CD4-positive, alpha-beta T cell treated with Interleukin-6 at 100 ng/mL for 8 hours (primary cell): Measurements from ENCODE around the gene FDPS.
"Not testable (repeated sequence)": the region's sequence is repeated elsewhere in the genome, so short reads cannot be mapped to it uniquely, and the experiment has no call there.

Experiments
- DNase-seq: peaks from one replicate; pipeline ENCODE4 v3.0.0-alpha.2; 2020; ENCODE audit warnings: mixed read lengths, low spot score

The FDPS gene

GRCh38 chr1:155285631-155286044 is 23.0 kb upstream of the FDPS start:
- DNase-seq: no peak

- no peak for DNase-seq
These were observed 22.1 kb upstream of the FDPS start for GRCh38 chr1:155286544-155286943.

GRCh38 chr1:155287987-155288543 is 20.6 kb upstream of the FDPS start:
- no peak for DNase-seq

GRCh38 chr1:155291006-155291405 is 17.7 kb upstream of the FDPS start:
- not testable (repeated sequence) for DNase-seq

GRCh38 chr1:155293086-155293749 is 15.4 kb upstream of the FDPS start:
- DNase-seq: no peak

- no peak for DNase-seq
These were observed 14.0 kb upstream of the FDPS start for GRCh38 chr1:155294520-155295182.

- DNase-seq: no peak
These were observed 13.3 kb upstream of the FDPS start for GRCh38 chr1:155295183-155295941.

GRCh38 chr1:155295942-155296267 is 12.8 kb upstream of the FDPS start:
- no peak for DNase-seq

GRCh38 chr1:155296661-155297060 is 12.0 kb upstream of the FDPS start:
- no peak for DNase-seq

- no peak for DNase-seq
These were observed 11.3 kb upstream of the FDPS start for GRCh38 chr1:155297384-155297783.

GRCh38 chr1:155300024-155300423 is 8.6 kb upstream of the FDPS start:
- no peak for DNase-seq

- no peak for DNase-seq
These were observed 7.9 kb upstream of the FDPS start for GRCh38 chr1:155300553-155301329.

- DNase-seq: no peak
These were observed 7.3 kb upstream of the FDPS start, which contains the start of gene PKLR for GRCh38 chr1:155301342-155301841. PKLR (minus strand) TSS chr1:155301438; CDS start chr1:155301395, 43 bp downstream.

- no peak for DNase-seq
These were observed 4.1 kb upstream of the FDPS start for GRCh38 chr1:155304558-155305063.

GRCh38 chr1:155305881-155306391 is 2.7 kb upstream of the FDPS start:
- DNase-seq: no peak

- DNase-seq: no peak
These were observed 1.4 kb upstream of the FDPS start for GRCh38 chr1:155307247-155307740.

GRCh38 chr1:155309423-155310021 is 856 bp downstream of the FDPS start:
- DNase-seq: no peak

- no peak for DNase-seq
These were observed 4.6 kb downstream of the FDPS start for GRCh38 chr1:155313261-155313660.

- DNase-seq: no peak
These were observed 8.3 kb downstream of the FDPS start for GRCh38 chr1:155316922-155317321.

- DNase-seq: no peak
These were observed 9.4 kb downstream of the FDPS start for GRCh38 chr1:155318082-155318481.

- DNase-seq: no peak
These were observed 10.9 kb downstream of the FDPS start for GRCh38 chr1:155319536-155319935.
